IPS-NIHi7 (cell line): ENCODE measurements around the gene CRELD2.

ENCODE experiments used
- DNase-seq: peaks from one replicate; pipeline ENCODE4 v3.0.0; 2012; ENCODE audit warnings: mixed read lengths; ENCODE audit errors: extremely low spot score

The CRELD2 gene

DNA sequence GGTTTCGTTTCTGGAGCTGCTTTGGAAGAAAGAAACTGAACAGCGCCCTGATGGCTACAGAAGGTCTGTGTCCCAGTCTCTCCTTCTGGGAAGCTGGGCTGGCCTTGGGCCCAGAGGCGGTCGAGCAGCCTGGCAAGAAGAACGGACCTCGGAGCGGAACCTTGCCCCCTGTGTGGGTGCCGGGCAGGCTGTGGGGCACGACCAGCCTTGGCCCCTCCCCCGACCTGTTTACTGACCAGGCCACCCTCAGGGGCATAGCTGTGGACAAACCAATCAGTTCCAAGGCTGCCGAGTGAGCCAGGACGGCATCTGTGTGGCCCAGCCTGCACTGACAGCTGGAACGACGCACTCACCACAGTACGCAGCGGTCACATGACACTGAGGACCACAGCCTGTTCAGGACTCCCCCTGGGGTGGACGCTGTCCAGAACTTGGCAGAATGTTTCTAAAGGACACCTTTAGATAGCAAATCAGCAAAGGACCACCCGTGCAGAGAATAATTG, 49.3 kb downstream of the CRELD2 start:
- no peak for DNase-seq

DNA sequence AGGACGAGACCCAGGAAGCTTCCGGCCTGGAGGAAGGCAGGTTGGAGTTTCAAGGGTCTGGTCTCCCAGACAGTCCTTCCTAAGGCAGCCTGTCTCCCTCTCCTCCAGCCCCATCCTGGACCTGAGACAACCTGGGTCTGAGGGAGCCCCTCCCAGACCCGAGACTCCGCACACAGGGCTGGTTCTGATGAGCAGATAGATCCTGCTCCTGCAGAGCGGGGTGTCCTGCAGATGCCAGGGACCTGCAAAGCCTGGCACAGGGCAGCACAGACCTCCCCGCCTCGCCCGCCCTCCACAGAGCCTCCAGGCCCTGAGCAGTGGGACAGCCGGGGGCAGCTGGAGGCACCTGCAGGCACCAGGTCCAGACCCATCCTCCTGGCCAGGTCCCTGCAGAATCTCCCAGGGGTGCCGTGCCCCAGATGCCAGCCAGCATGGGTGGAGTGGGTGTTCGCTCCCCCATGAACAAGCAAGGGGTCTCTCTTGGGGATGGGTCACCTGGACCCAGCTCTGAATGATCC, 49.9 kb downstream of the CRELD2 start:
- no peak for DNase-seq

DNA sequence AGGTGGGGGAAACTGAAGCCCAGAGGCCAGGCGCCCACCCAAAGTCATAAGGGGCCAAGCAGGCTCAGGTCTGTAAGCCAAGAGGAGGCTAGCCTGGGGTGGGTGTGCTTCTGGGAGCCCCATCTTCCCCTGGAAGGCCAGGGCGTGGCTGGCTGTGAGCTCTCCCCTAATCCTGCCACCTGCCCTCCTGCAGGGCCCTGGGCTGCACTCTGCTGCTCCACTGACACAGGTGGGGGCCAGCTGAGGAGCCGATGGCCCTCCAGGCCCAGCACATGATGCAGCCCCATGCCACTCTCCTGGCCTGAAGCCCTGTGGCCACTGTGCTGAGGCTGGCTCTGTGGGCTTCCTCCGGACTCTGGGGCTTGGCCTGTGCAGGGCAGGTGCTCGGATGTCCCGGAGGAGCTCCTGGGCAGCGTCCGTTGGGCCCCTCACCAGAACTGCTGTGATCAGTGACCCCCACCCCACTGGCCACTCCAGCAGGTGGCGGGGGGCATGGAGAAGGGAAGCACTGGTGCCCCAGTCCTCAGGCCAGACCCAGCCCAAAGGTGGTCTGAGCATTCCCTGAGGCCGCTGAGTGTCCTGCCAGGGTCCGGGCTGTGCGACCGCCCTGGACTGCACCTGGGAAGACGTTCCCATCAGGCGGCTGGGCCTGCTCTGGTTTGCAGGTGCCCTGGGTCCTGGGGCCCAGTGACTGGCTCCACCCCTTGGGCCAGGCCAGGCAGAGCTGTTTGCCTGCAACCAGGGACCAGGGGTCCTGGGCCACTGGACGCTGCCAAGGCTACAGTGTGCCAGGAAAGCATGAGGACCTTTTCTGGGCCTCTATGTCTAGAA, 50.6 kb downstream of the CRELD2 start:
- no peak for DNase-seq

DNA sequence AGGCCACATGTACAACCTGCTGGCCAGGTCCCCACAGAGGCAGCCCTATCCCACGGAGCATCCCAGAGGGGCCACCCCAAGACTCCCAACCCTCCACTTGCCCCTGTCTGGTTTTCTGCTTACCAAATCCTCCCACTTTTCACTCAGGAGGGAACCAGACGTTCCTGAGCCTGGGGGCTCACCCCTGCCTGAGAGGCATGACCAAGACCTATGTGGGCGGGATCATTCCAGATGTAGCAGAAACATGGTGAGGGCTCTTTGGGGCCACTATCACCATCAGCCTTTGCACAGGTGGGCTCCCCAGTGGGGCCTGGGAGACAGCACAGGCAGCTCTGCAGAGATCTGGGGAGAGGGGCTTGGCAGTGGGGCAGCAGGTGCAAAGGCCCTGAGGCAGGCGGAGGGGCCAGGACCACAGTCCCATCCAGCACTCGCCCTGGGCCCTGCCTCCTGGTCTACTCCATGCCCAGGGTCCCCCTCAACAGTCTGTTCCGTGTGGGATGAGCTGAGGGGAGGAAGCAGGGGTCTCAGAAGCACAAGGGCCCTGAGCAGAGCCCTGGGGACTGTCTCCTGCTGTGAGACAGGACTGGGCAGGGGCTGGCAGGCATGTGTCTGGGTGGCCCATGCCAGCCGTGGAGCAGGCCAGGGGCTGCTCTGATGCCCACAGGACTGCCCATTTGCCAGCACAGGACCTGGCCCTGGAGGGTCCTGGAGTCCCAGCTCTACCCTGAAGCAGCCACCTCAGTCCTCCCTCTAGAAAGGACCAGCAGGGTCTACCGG, 51.5 kb downstream of the CRELD2 start:
- no peak for DNase-seq

DNA sequence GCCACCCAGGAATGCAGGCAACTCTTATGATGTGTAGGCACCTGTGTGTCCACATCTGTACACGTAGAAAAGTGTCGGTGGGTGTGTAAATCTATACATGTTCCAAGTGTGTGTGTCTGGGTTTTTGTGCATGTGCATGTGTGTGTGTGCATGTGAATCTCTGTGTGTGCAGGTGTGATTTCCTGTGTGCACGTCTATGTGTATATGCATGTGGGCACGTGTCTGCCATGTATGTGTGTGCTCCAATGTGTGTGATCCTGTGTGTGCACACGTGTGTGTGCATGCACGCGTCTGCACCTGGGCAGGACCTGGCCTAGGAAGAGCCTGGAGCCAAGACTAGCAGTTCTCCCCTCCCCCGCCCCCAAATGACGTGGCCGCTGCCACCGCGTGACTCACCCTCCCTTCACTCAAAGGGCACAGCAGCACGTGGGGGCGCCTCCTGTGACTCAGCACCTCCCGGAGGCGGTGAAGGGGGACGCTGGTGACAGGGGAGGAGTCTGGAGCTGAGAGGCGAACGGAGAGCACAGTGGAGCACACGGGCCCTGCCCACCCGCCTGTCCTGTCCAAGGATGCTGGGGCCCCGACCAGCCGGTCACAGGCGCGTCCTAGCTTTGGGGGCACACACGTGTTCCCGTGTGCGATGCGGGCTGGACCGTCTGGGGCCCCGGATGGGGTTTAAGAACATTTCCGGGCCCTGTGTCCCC, 52.2 kb downstream of the CRELD2 start:
- DNase-seq, result peak; percentile 84

DNA sequence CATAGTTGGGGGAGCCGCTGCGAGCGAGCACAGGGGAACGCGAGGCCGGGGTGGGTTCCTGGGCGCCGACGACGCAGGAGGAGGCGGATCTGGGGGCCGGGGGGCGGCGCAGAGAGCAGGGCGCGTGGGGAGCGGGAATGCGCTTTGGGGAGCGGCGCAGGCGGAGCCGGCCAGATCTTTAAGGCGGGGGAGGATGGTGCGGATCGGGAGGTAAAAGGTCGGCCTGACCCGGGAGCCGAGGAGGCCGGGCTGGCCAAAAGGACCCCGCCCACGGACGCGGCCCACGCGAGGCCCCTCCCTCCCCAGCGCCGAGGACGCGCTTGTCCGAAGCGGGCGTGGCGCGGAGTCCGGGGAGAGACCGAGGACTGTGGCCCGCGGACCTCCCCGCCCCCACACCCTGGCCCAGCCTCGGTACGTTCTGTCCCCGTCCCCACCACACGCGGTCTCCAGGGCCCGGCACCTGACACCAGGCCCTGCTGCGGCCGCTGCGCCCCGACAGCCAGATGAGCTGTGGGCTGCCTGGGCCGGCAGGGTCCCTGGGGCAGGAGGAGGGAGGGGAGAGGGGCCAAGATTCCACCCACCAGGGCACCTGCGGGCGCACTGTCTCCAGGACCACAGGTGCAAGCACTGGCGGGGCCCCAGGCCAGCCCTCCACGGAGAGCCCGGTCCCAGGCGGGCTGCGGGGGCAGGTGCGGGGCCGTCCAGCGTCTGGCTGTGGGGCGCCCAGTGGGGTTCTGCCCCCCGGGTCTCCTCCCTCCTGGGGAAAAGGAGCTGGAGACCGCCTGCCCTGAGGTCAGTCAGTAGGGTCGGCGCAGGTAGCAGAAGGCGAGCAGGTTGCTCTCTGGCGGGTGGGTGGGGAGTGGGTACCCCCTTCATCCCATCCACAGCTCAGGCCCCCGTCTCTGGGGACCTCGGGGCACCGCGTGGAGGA, 53.1 kb downstream of the CRELD2 start:
- DNase-seq, result no peak

DNA sequence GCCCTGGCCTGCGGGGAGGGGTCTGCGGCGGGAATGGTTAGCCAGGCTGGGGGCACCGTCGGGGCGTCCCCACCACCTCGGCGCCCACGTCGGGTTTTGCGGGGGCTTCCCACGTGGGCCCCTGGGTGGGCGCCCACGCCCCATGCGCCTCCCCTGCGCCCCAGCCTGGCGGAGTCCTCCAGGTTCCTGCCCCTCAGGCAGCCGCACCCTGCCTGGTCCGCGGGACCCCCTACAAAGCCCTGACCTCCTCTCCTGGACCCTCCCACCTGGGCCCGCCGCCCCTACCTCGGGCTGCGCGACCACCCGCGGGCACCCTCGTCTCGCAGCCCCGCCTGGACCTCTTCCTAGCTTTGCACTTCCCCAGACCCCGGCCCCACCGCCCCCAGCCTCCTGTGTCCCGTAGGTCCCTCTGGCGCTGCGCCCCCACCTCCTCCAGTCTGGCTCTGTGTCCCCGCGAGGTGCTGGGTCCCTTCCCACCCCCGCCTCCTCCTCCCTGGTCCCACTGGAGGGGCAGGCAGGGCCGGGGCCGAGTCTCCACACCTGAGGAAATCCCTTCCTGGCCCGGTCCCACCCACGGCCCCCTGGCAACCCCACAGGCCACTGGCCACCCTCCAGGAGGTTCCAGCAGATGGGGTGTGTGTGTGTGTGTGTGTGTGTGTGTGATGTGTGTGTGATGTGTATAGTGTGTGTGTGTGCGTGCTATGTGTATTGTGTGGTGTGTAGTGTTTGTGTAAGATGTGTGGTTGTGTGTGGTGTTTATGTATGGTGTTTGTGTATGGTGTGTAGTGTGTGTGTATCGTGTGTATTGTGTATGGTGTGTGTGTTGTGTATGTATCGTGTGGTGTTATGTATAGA, 54.0 kb downstream of the CRELD2 start:
- DNase-seq, result no peak

DNA sequence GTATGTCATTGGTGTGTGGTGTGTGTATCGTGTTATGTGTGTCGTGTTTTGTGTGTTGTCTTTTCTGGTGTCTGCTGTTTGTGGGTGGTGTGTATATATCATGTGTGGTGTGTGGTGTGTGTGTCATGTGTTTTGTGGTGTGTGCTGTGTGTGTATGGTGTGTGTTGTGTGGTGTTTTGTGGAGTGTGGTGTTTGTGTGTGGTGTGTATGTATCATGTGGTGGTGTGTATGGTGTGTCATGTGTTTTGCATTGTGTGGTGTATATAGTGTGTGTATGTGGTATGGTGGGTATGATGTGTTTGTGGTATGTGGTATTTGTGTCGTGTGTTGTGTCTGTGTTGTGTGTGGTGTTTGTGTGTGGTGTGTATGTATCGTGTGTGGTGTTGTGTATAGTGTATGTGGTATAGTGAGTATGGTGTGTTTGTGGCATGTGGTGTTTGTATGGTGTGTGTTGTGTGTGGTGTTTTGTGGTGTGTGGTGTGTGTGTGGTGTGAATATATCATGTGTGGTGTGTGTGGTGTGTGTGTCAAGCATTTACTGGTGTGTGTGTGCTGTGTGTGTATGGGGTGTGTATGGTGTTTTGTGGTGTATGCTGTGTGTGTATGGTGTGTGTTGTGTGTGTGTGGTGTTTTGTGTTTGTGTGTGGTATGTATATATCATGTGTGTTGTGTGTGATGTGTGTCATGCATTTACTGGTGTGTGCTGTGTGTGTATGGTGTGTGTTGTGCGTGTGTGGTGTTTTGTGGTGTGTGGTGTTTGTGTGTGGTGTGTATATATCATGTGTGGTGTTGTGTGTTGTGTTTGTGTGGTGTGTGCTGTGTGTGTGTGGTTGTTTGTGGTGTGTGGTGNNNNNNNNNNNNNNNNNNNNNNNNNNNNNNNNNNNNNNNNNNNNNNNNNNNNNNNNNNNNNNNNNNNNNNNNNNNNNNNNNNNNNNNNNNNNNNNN, 54.9 kb downstream of the CRELD2 start:
- no peak for DNase-seq

DNA sequence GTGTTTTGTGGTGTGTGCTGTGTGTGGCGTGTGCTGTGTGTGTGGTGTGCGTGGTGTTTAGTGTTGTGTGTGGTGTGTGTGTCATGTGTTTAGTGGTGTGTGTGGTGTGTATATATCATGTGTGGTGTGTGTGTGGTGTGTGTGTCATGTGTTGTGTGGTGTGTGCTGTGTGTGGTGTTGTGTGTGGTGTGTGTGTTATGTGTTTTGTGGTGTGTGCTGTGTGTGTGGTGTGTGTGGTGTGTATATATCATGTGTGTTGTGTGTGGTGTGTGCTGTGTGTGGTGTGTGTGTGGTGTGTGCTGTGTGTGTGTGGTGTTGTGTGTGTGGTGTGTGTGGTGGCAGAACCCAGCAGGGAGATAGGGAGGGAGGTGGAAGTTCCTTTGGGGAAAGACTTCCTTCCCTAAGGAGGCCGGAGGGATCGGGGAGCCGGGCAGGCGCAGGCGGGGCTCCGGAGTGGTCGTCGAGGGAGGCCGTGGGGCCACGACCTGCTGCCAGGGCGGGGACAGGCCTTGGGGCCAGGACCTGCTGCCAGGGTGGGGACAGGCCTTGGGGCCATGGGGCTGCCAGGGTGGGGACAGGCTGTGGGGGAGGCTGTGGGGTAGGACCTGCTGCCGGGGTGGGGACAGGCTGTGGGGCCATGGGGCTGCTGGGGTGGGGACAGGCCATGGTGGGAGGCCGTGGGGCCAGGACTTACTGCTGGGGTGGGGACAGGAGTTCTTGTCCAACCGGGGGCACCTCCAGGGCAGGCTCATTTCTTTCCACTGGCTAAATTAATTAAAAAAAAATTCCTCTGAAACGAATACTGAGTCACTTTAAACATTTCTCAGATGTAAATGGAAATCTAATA, 57.3 kb downstream of the CRELD2 start:
- DNase-seq, result no peak

DNA sequence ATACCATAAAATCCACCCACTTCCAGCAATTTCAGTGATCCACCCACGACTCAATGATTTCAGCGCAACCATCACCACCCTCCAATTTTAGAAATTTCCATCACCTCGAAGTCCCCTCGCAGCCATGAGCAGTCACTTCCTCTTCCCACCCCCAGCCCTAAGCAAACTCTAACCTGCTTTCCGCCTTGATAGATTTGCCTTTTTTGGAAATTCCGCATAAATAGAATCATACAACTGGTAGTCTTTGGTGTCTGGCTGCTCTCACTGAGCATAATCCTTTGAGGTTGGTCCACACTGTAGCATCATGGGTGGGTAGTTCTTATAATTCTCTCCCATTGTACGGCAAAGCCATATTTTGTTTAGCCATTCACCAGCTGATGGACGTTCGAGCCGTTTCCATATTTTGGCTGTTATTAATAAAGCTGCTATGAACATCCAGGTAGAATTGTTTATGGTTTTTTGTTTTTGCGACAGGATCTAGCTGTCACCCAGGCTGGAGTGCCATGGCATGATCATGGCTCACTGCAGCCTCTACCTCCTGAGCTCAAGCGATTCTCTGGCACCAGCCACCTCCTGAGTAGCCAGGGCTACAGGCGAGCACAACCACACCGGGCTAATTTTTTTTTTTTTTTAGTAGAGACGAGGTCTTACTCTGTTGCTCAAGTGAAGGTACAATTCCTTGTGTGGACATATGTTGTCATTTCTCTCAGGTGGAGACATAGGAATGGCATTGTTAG, 58.2 kb downstream of the CRELD2 start:
- no peak for DNase-seq
